Non-pigmented ciliary epithelial cell (primary cell): Measurements from ENCODE around the gene METTL6.
"Not testable (repeated sequence)": the region's sequence is repeated elsewhere in the genome, so short reads cannot be mapped to it uniquely, and the experiment has no call there.

Experiments
- DNase-seq: peaks from one replicate; pipeline ENCODE4 v3.0.0-alpha.2; 2010; ENCODE audit warnings: low read depth

METTL6 gene

GRCh38 chr3:15403495-15403894 is 23.8 kb downstream of the METTL6 start:
- DNase-seq, result no peak

GRCh38 chr3:15401936-15402335 is 25.4 kb downstream of the METTL6 start:
- no peak for DNase-seq

GRCh38 chr3:15399970-15400369 is 27.4 kb downstream of the METTL6 start:
- DNase-seq, result no peak

- DNase-seq, result not testable (repeated sequence)
Measured at GRCh38 chr3:15398731-15399133, 28.6 kb downstream of the METTL6 start.

- DNase-seq, result not testable (repeated sequence)
Measured at GRCh38 chr3:15393252-15393651, 34.1 kb downstream of the METTL6 start.

GRCh38 chr3:15391007-15391406 is 36.3 kb downstream of the METTL6 start:
- DNase-seq, result no peak

GRCh38 chr3:15390460-15390859 is 36.9 kb downstream of the METTL6 start:
- DNase-seq, result no peak

- DNase-seq, result not testable (repeated sequence)
Measured at GRCh38 chr3:15388335-15388734, 39.0 kb downstream of the METTL6 start.

- DNase-seq, result no peak
Measured at GRCh38 chr3:15387735-15388134, 39.6 kb downstream of the METTL6 start.

GRCh38 chr3:15387171-15387581 is 40.2 kb downstream of the METTL6 start:
- no peak for DNase-seq

GRCh38 chr3:15386654-15386955 is 40.7 kb downstream of the METTL6 start:
- not testable (repeated sequence) for DNase-seq

GRCh38 chr3:15385901-15386653 is 41.3 kb downstream of the METTL6 start:
- no peak for DNase-seq

- DNase-seq, result not testable (repeated sequence)
Measured at GRCh38 chr3:15385238-15385695, 42.1 kb downstream of the METTL6 start.

GRCh38 chr3:15384510-15385237 is 42.7 kb downstream of the METTL6 start:
- no peak for DNase-seq

- DNase-seq, result no peak
Measured at GRCh38 chr3:15382405-15382923, 44.9 kb downstream of the METTL6 start.

- DNase-seq, result no peak
Measured at GRCh38 chr3:15380980-15381890, 46.1 kb downstream of the METTL6 start.

- peak; percentile 69 for DNase-seq
Measured at GRCh38 chr3:15377961-15378791, 49.2 kb downstream of the METTL6 start.

GRCh38 chr3:15375461-15376000 is 51.8 kb downstream of the METTL6 start:
- DNase-seq, result no peak

- DNase-seq, result no peak
Measured at GRCh38 chr3:15372918-15373317, 54.4 kb downstream of the METTL6 start.

- no peak for DNase-seq
Measured at GRCh38 chr3:15368561-15369135, 58.7 kb downstream of the METTL6 start.

GRCh38 chr3:15367059-15367458 is 60.3 kb downstream of the METTL6 start:
- DNase-seq, result peak; percentile 41
